ENCODE results near the gene TIMMDC1.

DNA sequence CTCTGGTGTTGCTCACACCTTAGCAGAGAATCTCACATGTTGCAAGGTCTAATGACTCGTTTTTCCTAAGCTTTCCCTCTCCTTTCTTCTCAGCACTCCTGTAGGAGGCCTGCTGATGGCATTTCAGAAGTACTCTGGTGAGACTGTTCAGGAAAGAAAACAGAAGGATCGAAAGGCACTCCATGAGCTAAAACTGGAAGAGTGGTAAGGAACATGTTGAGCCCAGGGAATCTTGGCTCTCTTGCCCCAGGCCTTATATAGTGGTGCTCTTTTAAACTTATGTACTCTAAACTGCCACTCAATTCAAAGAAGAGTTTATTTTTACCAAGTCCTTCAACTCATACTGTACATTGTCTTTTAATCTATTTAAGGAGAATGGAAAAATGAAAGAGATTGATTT, 18.8 kb downstream of the TIMMDC1 start:
- TF ChIP-seq, protein P1, sequence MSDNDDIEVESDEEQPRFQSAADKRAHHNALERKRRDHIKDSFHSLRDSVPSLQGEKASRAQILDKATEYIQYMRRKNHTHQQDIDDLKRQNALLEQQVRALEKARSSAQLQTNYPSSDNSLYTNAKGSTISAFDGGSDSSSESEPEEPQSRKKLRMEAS (IDR thresholded peaks at IDR 0.05; ENCODE audit: low read depth, low read length) = no peak
- TF ChIP-seq, protein P2, sequence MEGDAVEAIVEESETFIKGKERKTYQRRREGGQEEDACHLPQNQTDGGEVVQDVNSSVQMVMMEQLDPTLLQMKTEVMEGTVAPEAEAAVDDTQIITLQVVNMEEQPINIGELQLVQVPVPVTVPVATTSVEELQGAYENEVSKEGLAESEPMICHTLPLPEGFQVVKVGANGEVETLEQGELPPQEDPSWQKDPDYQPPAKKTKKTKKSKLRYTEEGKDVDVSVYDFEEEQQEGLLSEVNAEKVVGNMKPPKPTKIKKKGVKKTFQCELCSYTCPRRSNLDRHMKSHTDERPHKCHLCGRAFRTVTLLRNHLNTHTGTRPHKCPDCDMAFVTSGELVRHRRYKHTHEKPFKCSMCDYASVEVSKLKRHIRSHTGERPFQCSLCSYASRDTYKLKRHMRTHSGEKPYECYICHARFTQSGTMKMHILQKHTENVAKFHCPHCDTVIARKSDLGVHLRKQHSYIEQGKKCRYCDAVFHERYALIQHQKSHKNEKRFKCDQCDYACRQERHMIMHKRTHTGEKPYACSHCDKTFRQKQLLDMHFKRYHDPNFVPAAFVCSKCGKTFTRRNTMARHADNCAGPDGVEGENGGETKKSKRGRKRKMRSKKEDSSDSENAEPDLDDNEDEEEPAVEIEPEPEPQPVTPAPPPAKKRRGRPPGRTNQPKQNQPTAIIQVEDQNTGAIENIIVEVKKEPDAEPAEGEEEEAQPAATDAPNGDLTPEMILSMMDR (IDR thresholded peaks at IDR 0.05; ENCODE audit: low read depth, low read length) = no peak
- TF ChIP-seq POLR2A (IDR thresholded peaks at IDR 0.05; ENCODE audit: extremely low read depth, insufficient read length) = no peak
- TF ChIP-seq MYC (IDR thresholded peaks at IDR 0.05; ENCODE audit: low read depth, low read length) = no peak

Measured in NB4 (cell line).